Measurements from ENCODE around the gene KRTAP4-2.
"Not testable (repeated sequence)": the region's sequence is repeated elsewhere in the genome, so short reads cannot be mapped to it uniquely, and the experiment has no call there.

The KRTAP4-2 gene

DNA sequence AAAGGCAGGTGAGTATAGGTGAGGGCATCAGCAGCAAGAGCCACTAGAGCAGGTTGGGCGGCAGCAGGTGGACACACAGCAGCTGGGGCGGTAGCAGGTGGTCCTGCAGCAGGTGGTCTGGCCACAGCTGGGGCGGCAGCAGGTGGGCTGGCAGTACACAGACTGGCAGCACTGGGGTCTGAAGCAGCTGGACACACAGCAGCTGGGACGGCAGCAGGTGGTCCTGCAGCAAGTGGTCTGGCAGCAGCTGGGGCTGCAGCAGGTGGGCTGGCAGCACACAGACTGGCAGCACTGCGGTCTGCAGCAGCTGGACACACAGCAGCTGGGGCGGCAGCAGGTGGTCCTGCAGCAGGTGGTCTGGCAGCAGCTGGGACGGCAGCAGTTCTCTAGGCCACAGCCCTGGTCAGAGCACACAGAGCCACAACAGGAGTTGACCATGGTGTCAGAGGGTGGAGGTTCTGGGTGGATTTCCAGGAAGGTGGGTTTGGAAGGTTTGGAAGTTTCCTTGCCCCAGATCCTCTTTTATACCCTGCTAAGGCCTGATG is at the start of gene KRTAP4-2:
Gene KRTAP4-2, minus strand, starts transcription at position 495 of the 545 bp plus-strand sequence. Its CDS starts 57 bp downstream, at position 438.
- DNase-seq (ENCODE audit: low spot score), result no peak

DNA sequence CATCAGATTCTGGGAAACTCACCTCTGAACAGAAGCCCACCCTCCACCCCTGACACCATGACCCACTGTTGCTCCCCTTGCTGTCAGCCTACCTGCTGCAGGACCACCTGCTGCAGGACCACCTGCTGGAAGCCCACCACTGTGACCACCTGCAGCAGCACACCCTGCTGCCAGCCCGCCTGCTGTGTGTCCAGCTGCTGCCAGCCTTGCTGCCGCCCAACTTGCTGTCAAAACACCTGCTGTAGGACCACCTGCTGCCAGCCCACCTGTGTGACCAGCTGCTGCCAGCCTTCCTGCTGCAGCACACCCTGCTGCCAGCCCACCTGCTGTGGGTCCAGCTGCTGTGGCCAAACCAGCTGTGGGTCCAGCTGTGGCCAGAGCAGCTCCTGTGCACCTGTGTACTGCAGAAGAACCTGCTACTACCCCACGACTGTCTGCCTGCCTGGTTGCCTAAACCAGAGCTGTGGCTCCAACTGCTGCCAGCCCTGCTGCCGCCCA is 48.6 kb upstream of the KRTAP4-2 start, which contains the start of gene KRTAP9-2:
Gene KRTAP9-2, plus strand, starts transcription at position 51 of the 498 bp plus-strand sequence. Its CDS starts 7 bp downstream, at position 58.
- not testable (repeated sequence) for DNase-seq (ENCODE audit: low spot score)

GRCh38 chr17:41226051-41226450 is 48.0 kb upstream of the KRTAP4-2 start:
- no peak for DNase-seq (ENCODE audit: low spot score)

- no peak for DNase-seq (ENCODE audit: low spot score)
These were observed 45.8 kb upstream of the KRTAP4-2 start for GRCh38 chr17:41223821-41224220.

DNA sequence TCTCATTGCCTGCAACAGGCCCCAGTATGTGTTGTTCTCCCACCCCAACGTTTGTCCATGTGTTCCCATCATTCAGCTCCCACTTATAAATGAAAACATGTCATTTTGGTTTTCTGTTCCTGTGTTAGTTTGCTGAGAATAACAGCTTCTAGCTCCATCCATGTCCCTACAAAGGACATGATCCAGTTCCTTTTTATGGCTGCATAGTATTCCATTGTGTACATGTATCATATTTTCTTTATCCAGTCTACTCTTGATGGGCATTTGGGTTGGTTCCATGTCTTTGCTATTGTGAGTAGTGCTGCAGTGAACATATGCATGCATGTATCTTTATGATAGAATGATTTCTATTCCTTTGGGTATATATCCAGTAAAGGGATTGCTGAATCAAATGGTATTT is 37.7 kb upstream of the KRTAP4-2 start:
- no peak for DNase-seq (ENCODE audit: low spot score)

DNA sequence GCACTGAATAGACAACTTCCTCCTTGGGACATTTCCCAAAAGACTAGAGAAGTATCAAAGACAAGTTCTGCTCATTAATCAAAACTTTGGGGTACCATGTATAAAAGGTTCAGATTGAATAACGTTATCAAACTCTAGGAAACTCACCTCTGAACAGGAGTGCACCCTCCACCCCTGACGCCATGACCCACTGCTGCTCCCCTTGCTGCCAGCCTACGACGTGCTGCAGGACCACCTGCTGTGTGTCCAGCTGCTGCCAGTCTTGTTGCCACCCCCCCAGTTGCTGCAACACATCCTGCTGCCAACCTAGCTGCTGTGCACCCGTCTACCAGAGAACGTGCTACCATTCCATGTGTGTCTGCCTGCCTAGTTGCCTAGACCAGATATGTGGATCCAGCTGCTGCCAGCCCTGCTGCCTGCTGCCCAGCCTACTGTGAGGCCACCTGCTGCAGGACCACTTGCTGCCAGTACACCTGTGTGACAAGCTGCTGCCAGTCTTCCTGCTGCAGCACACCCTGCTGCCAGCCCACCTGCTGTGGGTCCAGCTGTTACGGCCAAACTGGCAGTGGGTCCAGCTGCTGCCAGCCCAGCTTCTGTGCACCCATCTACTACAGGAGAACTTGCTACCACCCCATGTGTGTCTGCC is 34.6 kb upstream of the KRTAP4-2 start:
- DNase-seq (ENCODE audit: low spot score), result no peak

DNA sequence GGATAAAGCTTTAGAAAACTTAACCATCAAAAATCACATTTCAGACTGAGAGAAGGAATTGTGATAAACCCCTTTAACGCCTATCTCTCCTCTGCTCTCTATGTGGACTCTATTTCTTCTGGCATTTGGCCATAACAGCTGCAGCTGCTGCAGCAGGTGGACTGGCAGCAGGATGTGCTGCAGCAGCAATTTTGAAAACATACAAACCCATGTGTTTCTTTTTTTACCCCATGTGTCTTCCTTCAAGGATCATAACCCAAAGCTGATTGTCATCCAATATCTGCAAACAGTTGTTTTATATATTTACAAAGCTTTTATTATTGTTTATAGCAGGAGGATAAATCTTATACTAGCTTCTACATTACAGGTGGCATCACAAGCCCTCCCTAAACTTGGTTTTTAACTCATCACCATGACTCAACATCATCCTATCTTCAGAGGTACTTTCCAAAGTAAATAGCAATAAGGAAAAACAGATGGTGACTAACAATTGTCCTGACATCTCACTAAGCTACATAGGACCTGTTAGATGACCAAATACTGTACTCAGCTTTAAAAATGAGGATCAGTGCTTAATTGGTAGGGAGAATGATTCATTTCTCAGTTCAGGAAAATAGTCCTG is 33.9 kb upstream of the KRTAP4-2 start:
- no peak for DNase-seq (ENCODE audit: low spot score)

GRCh38 chr17:41199421-41200078 is 21.5 kb upstream of the KRTAP4-2 start:
- no peak for DNase-seq (ENCODE audit: low spot score)

GRCh38 chr17:41196068-41196467 is 18.0 kb upstream of the KRTAP4-2 start:
- no peak for DNase-seq (ENCODE audit: low spot score)

DNA sequence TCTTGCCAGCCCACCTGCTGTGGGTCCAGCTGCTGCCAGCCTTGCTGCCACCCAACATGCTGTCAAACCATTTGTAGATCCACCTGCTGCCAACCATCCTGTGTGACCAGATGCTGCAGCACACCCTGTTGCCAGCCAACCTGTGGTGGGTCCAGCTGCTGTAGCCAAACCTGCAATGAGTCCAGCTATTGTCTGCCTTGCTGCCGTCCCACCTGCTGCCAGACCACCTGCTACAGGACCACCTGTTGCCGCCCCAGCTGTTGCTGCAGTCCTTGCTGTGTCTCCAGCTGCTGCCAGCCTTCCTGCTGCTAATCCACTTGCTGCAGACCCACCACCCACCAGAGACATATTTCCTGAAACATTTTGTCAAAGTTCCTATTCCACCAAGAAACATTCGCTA is 12.3 kb upstream of the KRTAP4-2 start:
- DNase-seq (ENCODE audit: low spot score), result no peak

DNA sequence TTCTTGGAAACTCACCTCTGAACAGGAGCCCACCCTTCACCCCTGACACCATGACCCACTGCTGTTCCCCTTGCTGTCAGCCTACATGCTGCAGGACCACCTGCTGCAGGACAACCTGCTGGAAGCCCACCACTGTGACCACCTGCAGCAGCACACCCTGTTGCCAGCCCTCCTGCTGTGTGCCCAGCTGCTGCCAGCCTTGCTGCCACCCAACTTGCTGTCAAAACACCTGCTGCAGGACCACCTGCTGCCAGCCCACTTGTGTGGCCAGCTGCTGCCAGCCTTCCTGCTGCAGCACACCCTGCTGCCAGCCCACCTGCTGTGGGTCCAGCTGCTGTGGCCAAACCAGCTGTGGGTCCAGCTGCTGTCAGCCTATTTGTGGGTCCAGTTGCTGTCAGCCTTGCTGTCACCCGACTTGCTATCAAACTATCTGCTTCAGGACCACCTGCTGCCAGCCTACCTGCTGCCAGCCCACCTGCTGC is 11.9 kb upstream of the KRTAP4-2 start, which contains the start of gene KRTAP9-1:
Gene KRTAP9-1, plus strand, starts transcription at position 51 of the 482 bp plus-strand sequence. Its CDS starts 0 bp downstream, at position 51.
- not testable (repeated sequence) for DNase-seq (ENCODE audit: low spot score)

DNA sequence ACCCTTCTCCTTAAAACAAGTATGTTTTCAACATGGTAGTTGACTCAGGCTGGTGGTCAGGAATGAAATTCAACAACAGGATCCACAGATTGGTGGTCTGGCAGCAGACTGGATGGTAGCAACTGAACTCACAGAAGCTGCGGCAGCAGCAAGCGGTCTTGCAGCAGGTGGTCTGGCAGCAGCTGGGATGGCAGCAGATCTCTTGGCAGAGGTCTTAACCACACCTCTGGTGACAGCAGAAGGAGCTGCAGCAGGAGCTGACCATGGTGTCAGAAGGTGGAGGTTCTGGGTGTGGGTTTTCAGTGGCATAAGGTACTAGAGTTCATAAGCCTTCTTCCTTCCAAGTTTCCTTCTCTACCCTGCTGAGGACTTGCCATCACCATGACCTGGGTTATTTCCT is 8.9 kb upstream of the KRTAP4-2 start:
- DNase-seq (ENCODE audit: low spot score), result no peak

DNA sequence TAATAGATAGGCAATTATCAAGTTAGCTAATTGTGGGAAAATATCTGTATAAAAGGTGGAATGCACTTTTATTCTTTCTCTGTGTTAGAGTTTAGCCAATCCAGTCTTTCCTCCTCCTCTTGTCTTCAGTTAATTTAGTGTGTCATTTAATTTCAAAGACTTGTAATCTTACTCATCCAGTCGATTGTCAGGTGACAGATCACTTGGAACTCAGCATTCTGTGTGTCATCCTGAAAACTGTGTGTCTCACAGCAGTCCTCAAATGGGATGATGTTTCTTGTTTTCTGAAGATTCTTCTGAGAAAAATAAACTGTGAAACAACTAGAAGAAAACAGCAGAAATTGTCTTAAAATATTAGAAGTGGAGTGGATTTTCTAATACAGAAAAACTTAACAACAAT is 7.0 kb upstream of the KRTAP4-2 start:
- DNase-seq (ENCODE audit: low spot score), result no peak

- no peak for DNase-seq (ENCODE audit: low spot score)
These were observed 6.5 kb upstream of the KRTAP4-2 start, which contains the start of gene KRTAP4-1 for GRCh38 chr17:41184480-41184961. Gene KRTAP4-1 (minus strand): TSS chr17:41184911. CDS start chr17:41184854, 57 bp downstream.

- no peak for DNase-seq (ENCODE audit: low spot score)
These were observed 1.0 kb upstream of the KRTAP4-2 start for GRCh38 chr17:41178843-41179616.

- DNase-seq (ENCODE audit: low spot score), result no peak
These were observed 320 bp upstream of the KRTAP4-2 start for GRCh38 chr17:41178341-41178740.

DNA sequence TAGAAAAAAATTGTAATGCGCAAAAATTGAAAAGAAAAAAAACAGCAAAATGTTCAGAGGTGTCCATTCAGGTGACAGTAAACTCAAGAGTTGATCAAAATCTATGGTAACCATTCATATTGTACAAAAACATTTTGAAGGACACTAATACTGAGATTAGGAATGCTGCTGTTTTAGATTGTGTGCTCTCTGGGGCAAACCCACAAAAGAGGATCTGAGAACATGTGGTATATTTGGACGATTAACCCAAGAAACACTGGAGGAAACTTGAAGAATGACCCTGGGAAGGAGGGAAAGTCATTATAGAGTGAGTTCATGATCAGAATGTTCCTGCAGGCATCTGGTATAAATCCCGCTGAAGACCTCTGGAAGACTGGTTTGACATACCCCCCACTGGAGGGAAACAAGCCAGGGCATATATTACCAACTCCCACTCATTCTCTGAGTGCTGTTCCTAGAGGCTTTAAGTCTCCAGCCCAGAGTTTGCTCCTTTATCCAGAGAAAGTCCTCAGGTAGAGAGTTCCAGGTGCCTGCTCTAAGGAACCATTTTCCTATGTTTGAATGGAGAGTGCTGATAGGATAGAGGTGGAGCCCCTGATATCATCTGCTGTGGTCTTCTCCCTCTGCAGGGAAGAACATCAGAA is 1.2 kb downstream of the KRTAP4-2 start:
- no peak for DNase-seq (ENCODE audit: low spot score)

- DNase-seq (ENCODE audit: low spot score), result no peak
These were observed 6.1 kb downstream of the KRTAP4-2 start for GRCh38 chr17:41171886-41172285.

GRCh38 chr17:41168121-41168520 is 9.9 kb downstream of the KRTAP4-2 start, which contains the start of gene KRTAP4-3:
Gene KRTAP4-3 (minus strand): TSS chr17:41168221. CDS start chr17:41168172, 49 bp downstream.
- no peak for DNase-seq (ENCODE audit: low spot score)

DNA sequence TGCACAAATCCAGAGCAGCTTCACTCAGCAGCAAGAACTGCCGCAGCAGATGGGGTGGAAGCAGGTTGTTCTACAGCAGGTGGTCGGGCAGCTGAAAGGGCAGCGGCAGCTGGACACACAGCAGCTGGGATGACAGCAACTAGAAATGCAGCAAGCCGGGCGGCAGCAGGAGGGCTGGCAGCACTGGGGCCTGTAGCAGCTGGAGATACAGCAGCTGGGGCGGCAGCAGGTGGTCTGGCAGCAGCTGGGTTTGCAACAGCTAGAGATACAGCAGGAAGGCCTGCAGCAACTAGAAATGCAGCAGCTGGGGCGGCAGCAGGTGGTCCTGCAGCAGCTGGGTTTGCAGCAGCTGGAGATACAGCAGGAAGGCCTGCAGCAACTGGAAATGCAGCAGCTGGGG is 10.5 kb downstream of the KRTAP4-2 start:
- DNase-seq (ENCODE audit: low spot score), result no peak

DNA sequence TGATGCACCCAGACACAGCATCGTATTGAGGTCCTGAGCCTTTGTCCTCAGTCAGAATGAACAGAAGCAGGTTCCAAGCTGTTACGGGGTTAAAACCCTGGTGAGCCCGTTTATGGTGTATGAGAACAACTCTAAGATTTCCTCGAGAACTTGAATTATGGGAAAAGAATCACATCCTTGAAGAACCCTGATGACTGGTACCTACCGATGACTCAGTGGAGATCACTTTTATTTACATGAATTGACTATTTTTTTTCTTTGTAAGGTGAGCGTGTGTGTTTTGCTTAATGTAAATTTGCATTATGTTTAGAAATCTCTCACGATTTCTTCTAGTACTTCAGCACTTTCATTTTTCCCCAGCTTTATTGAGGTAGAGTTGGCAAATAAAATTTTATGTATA is 14.2 kb downstream of the KRTAP4-2 start:
- DNase-seq (ENCODE audit: low spot score), result no peak

All from HuH-7 (cell line).